GM12891 (cell line): Measurements from ENCODE around the gene NF1.

Source experiments
- PAX5 ChIP-seq: IDR thresholded peaks from 2 replicates; pipeline ENCODE4 v1.6.1; 2011; ENCODE audit warnings: low read length, moderate library complexity, mild to moderate bottlenecking; ENCODE audit not compliant: insufficient read depth, severe bottlenecking
- SPI1 ChIP-seq: IDR thresholded peaks from 2 replicates; pipeline ENCODE4 v1.6.1; 2011; ENCODE audit warnings: low read depth, low read length, control low read depth
- TAF1 ChIP-seq: IDR thresholded peaks from 2 replicates; pipeline ENCODE4 v1.6.1; 2011; ENCODE audit warnings: low read depth, low read length, control low read depth

- TF ChIP-seq TAF1 = no peak
- no peak for TF ChIP-seq SPI1
- TF ChIP-seq PAX5 = no peak
Measured at GRCh38 chr17:31261601-31262000, 166.8 kb downstream of the NF1 start.
